Neural crest cell (in vitro differentiated cells): ENCODE measurements around the gene LCE3A. TPM values are rescaled to one million over a fixed set of nuclear protein-coding genes. Genes with fewer than 3 reads are reported as not detected.
"Not testable (repeated sequence)": the region's sequence is repeated elsewhere in the genome, so short reads cannot be mapped to it uniquely, and the experiment has no call there.

ENCODE experiments used
- DNase-seq: peaks from one replicate; pipeline ENCODE4 v3.0.0; 2021; ENCODE audit warnings: low read depth, mixed read lengths, low spot score
- H3K27ac Mint-ChIP-seq: one replicate; pipeline ENCODE4 v1.8.0; 2021; ENCODE audit warnings: mild to moderate bottlenecking, mixed read lengths; ENCODE audit not compliant: unreplicated experiment
- H3K27me3 Mint-ChIP-seq: 2 replicates; pipeline ENCODE4 v1.8.0; 2021; ENCODE audit warnings: low read depth, mild to moderate bottlenecking, mixed read lengths
- H3K36me3 Mint-ChIP-seq: 2 replicates; pipeline ENCODE4 v1.8.0; 2021; ENCODE audit warnings: low read depth, mild to moderate bottlenecking, mixed read lengths
- H3K4me1 Mint-ChIP-seq: 2 replicates; pipeline ENCODE4 v1.8.0; 2021; ENCODE audit warnings: mixed read lengths
- H3K4me3 Mint-ChIP-seq: one replicate; pipeline ENCODE4 v1.8.0; 2021; ENCODE audit warnings: mild to moderate bottlenecking, mixed read lengths
- H3K9me3 Mint-ChIP-seq: 2 replicates; pipeline ENCODE4 v1.8.0; 2021; ENCODE audit warnings: mixed read lengths
- total RNA-seq: library from RNA; stranded (reverse); gene quantifications from 2 replicates; pipeline ENCODE4 v1.2.1, GENCODE V29; 2021
- TF ChIP-seq, protein P1 (sequence below): fragments of 200-600 bp; sonication (generic); conservative IDR thresholded peaks from 2 replicates; pipeline ENCODE4 v1.5.0; 2021; ENCODE audit warnings: antibody characterized with exemption, mild to moderate bottlenecking

LCE3A gene
- total RNA-seq, 1 donor from 2014 or later, result not detected

DNA sequence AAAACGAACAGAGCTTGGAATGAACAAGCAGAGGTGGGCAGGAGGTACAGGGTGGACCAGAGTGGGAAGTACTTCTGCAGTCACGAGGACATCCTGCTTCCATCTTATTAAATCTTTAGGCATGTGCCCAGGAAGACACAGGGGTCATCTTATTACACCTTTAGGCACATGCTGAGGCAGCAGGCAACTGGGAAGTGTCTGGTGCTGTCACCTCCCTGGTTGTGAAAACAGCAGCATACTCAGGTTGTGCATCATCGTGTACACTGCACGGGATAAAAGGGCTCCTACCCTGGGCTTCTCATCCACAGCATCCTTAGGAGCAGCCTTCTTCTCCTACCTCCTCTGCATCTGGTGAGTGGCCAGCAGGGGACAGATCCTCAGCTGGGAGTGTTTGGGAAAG, 23.0 kb downstream of the LCE3A start, which contains the start of gene LCE3C:
Gene LCE3C, plus strand, starts transcription at position 301 of the 400 bp plus-strand sequence. CDS start 498 bp downstream, outside the sequence.
- H3K27ac Mint-ChIP-seq, result no peak within 1 kb of the TSS
- no peaks in the 10 kb centered on the region for H3K27me3 Mint-ChIP-seq
- DNase-seq, result no peak
- no peaks in the 10 kb centered on the region for H3K4me1 Mint-ChIP-seq
- peaks cover 3% of the 10 kb centered on the region for H3K9me3 Mint-ChIP-seq
- H3K36me3 Mint-ChIP-seq, result no peaks in the 10 kb centered on the region
- H3K4me3 Mint-ChIP-seq, result no peak within 1 kb of the TSS
- TF ChIP-seq, protein P1, sequence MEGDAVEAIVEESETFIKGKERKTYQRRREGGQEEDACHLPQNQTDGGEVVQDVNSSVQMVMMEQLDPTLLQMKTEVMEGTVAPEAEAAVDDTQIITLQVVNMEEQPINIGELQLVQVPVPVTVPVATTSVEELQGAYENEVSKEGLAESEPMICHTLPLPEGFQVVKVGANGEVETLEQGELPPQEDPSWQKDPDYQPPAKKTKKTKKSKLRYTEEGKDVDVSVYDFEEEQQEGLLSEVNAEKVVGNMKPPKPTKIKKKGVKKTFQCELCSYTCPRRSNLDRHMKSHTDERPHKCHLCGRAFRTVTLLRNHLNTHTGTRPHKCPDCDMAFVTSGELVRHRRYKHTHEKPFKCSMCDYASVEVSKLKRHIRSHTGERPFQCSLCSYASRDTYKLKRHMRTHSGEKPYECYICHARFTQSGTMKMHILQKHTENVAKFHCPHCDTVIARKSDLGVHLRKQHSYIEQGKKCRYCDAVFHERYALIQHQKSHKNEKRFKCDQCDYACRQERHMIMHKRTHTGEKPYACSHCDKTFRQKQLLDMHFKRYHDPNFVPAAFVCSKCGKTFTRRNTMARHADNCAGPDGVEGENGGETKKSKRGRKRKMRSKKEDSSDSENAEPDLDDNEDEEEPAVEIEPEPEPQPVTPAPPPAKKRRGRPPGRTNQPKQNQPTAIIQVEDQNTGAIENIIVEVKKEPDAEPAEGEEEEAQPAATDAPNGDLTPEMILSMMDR, result no peak

DNA sequence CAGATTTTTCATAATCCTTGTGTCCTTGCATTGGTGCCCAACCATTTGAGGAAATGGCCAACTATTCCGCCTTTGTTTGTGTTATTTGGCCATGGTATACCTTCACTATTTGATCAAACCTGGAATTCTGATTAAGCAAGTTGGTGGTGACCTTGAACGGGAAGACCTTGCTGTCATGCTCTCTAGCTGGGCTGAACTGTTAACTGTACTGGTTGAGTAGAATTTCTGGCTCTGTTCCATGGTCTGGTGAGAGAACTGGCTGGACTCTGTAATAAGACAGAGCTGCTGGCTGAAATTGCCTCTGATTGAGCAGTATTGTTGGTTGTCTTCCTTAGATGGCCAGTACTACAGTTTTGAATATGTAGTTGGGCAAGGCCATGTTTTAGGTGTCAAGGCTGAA, 25.9 kb downstream of the LCE3A start:
- TF ChIP-seq, protein P1, result no peak
- Mint-ChIP-seq H3K9me3 (no peaks in the 10 kb centered on the region), H3K27ac (no peak overlapping the region), H3K4me1 (no peaks in the 10 kb centered on the region), H3K27me3 (no peaks in the 10 kb centered on the region), H3K4me3 (no peak overlapping the region), H3K36me3 (no peaks in the 10 kb centered on the region)
- no peak for DNase-seq

DNA sequence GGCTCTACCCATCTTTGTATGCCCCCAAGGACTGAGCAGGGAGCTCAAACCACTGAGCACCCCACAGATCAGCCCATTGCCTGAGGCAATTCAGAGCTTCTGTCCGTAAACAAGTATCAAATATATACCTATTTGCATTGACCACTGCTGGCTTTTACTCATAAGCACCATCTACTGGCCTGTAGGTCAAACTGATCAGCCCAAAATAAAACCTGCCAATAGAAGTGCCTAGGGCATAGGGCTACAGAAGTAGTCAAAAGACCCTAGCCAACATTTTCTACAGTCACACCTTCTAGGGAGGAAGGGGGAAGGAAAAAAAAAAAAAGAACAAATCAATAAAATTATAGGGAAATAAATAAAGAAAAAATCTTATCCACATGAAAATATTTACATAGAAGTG, 37.3 kb downstream of the LCE3A start:
- Mint-ChIP-seq H3K4me3 (no peak overlapping the region), H3K9me3 (peaks cover 4% of the 10 kb centered on the region)
- no peak for DNase-seq

DNA sequence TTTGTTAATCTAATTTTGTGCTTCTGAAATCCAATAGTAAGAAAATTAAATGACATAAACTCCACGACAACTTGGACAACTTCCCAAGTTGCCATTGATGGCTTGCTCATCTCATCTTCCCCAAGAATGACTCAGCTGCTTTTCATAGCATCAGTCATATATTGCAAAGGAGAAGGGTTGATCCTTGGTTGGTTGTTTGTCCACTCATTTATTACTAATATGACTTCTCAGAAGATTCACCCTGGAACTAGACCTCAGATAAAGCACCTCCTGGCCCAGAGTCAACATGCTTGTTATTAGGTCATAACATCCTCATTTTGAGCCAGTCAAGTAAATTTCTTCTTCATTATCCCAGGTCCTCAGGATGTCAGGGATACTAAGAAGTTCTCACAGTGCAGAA, 40.3 kb downstream of the LCE3A start:
- no peak overlapping the region for H3K27ac Mint-ChIP-seq
- no peaks in the 10 kb centered on the region for H3K27me3 Mint-ChIP-seq
- peaks cover 2% of the 10 kb centered on the region for H3K36me3 Mint-ChIP-seq
- peaks cover 5% of the 10 kb centered on the region for H3K9me3 Mint-ChIP-seq
- TF ChIP-seq, protein P1, result no peak
- H3K4me1 Mint-ChIP-seq, result no peaks in the 10 kb centered on the region
- DNase-seq, result no peak
- H3K4me3 Mint-ChIP-seq, result no peak overlapping the region

More for the DNA sequence above, 37.3 kb downstream of the LCE3A start:
- Mint-ChIP-seq H3K36me3 (peaks cover 1% of the 10 kb centered on the region), H3K27ac (no peak overlapping the region), H3K4me1 (no peaks in the 10 kb centered on the region), H3K27me3 (no peaks in the 10 kb centered on the region)
- TF ChIP-seq, protein P1, result no peak

DNA sequence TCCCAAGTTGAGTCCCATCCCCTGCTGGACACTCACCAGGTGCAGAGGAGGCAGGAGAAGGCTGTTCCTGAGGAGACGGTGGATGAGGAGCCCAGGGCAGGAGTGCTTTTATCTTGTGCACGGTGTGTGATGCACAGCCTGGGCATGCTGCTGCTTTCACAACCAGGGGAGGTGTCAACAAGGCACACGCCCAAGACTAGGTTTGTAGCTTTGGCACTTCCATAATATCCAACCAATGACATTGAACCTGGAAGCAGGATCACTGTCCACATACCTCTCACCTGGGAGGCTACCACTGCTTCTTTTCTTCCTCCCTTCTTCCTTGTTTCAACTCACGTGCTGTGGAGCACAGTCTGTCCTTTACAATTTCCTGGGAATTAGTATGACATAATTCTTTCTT, 42.5 kb downstream of the LCE3A start, which contains the start of gene LCE3D:
Gene LCE3D, minus strand, starts transcription at position 84 of the 400 bp plus-strand sequence. CDS start 580 bp downstream, outside the sequence.
- Mint-ChIP-seq H3K4me3 (no peak within 1 kb of the TSS), H3K27ac (no peak within 1 kb of the TSS), H3K36me3 (peaks cover 5% of the 10 kb centered on the region), H3K9me3 (peaks cover 10% of the 10 kb centered on the region), H3K27me3 (no peaks in the 10 kb centered on the region), H3K4me1 (no peaks in the 10 kb centered on the region)
- no peak for DNase-seq
- TF ChIP-seq, protein P1, result no peak

DNA sequence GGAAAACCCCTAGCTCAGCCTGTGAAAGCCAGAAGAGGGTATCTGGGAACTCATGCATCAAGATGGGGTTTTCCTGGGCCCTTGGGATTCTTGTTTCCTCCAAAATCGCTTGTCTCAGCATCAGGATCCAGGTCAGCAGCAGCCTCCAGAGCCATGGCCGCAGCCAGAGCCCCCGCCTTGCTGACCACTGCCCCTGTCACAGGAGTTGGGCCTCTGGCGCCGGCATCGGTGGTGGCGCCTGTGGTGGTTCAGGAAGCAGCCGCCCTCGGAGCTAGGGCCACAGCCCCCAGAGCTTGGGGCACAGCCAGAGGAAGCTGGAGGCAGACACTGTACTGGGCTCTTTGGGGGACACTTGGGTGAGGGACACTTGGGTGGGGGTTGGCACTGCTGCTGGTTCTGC, 43.4 kb downstream of the LCE3A start:
- not testable (repeated sequence) for H3K27me3 Mint-ChIP-seq, H3K27ac Mint-ChIP-seq, H3K4me3 Mint-ChIP-seq, H3K36me3 Mint-ChIP-seq, DNase-seq, H3K4me1 Mint-ChIP-seq
- peaks cover 13% of the 10 kb centered on the region for H3K9me3 Mint-ChIP-seq
